ENCODE measurements around the gene CFAP210.

CFAP210 gene, protein sequence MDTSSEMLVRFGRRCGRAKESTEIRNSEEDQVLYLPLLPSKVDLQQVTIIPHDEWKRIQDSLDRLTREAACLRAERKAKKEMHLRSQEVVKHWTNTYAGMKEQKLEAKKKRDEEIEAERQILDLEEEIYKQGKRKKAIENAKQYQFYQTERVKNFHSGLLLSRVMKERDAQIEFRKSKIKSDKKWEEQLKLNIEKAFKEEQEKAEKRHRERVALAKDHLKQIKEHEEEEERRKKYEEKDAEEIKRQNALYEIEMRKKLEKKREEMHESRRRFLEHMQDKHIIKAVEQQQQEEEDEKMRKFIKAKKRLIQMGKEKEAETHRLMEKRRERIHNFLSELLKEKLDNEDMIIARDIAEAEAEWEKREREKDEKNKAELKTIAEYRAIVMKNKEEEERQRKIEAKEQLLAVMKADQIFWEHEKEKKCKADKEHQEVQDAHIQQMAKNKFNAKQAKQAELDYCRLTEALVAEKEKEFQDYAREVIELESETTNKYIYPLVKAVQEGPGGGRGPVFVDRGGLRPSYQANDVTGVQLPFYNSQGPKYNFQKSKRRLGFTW

DNA sequence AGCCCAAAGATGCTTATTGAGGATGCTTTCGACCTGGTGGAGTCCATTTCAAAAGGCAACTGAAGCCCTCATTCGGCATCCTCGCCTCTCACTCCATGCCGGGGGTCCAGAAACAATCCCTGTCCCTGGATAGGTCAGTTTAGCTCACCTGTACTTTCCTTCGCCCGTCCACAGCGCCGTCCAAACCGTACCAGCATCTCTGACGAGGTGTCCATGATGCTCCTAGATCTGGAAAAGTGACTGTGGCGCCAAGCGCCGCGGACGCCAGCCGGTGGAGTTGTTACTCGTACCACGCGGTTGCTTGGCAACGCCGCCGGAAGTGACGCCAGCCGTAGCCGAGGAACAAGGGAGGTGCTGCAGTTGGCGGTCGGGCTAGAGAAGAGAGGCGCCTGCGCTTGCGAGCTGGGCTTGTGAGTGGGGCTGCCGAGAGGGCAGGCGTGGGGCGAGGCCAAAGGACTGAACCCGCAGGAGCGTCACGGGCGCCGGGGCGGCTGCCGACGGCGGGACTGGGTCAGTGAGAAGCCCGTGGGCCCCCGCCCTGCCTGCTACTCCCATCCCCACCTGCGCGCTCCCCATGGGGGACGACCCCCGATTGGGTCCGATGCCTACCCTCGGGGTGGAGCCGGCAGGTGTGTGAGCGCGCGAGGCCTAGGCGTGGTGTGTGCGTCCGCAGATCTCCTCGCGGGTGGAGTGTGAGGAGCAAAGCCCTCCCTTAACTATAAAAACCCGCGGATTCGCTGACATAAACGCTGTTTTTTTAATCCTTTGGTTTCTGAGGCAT lies at the start of gene CFAP210, which contains the start of gene PHOSPHO2:
TSS of gene CFAP210 (minus strand) at position 293 of the 781 bp plus-strand sequence. CDS start at position 215, 78 bp downstream.
TSS of gene PHOSPHO2 (plus strand) at position 357 of the 781 bp plus-strand sequence. CDS start 6,503 bp downstream, outside the sequence.
- peak; percentile 98 for DNase-seq

DNA sequence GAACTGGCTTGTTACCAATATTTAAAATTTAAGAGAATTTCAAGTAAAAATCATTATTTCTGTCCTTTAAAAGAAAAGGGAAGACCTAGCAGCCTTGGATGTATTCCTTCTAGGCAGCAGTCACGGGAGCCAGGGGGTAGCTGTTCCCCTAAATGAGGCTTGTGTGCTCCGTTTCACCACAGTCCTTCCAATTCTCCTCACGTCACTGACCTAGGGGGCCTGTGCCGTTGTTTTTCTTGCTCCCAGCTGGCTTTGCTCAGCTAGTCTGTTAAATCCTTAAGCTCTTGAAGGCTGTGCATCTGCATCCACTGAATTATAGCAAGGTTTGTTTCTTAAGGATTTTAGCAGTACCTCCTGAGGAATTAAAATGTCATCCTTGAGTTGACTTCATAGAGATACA lies 49.3 kb upstream of the CFAP210 start:
- no peak for DNase-seq

- DNase-seq = no peak
Observed at GRCh38 chr2:169739351-169739750, 45.1 kb upstream of the CFAP210 start.

- no peak for DNase-seq
Observed at GRCh38 chr2:169738566-169739229, 44.5 kb upstream of the CFAP210 start.

DNA sequence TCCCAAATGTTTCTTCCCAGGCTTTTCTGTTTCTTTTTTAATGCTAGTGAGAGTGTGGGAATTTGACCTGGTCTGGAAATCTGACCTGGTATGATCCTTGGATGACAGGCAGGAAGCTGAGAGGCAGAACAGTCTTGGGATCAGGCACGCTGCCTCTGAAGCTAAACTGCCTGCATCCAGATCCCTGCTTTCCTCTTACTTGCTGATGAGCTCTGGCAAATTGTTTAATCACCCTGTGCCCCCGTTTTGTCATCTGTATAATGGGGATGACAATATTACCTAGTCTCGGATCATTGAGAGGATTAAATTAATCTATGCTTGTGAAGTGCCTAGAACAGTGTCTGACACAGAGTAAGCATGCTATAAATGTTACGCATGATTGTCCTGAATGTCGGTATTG lies 42.7 kb upstream of the CFAP210 start:
- DNase-seq = no peak

GRCh38 chr2:169735623-169736022 lies 41.4 kb upstream of the CFAP210 start:
- no peak for DNase-seq

- peak; percentile 61 for DNase-seq
Observed at GRCh38 chr2:169734169-169734847, 40.1 kb upstream of the CFAP210 start.

- no peak for DNase-seq
Observed at GRCh38 chr2:169732583-169733358, 38.6 kb upstream of the CFAP210 start.

DNA sequence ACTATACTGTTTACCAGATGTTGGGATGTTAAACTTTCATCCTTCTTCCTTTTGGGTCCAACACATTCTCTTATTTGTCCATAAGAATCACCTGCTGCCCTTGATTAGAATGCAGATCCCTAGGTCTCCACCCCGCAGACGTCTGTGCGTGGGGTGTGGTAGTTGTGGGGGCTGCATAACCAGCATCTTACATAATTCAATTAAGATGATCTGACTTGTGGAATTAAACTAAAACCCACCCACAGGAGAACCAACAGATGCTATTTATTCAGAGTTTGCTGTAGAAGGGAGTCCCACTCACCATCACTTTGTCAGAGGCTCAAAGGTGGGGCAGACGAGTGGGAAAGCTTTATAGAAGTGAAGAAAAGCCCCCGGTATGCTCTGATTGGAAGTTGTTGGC lies 37.9 kb upstream of the CFAP210 start:
- DNase-seq = no peak

- no peak for DNase-seq
Observed at GRCh38 chr2:169729274-169729605, 35.0 kb upstream of the CFAP210 start.

- DNase-seq = no peak
Observed at GRCh38 chr2:169727065-169727464, 32.9 kb upstream of the CFAP210 start.

GRCh38 chr2:169721016-169721415 lies 26.8 kb upstream of the CFAP210 start:
- DNase-seq = no peak

GRCh38 chr2:169718930-169719504 lies 24.8 kb upstream of the CFAP210 start:
- DNase-seq = no peak

GRCh38 chr2:169717691-169718063 lies 23.5 kb upstream of the CFAP210 start:
- no peak for DNase-seq

DNA sequence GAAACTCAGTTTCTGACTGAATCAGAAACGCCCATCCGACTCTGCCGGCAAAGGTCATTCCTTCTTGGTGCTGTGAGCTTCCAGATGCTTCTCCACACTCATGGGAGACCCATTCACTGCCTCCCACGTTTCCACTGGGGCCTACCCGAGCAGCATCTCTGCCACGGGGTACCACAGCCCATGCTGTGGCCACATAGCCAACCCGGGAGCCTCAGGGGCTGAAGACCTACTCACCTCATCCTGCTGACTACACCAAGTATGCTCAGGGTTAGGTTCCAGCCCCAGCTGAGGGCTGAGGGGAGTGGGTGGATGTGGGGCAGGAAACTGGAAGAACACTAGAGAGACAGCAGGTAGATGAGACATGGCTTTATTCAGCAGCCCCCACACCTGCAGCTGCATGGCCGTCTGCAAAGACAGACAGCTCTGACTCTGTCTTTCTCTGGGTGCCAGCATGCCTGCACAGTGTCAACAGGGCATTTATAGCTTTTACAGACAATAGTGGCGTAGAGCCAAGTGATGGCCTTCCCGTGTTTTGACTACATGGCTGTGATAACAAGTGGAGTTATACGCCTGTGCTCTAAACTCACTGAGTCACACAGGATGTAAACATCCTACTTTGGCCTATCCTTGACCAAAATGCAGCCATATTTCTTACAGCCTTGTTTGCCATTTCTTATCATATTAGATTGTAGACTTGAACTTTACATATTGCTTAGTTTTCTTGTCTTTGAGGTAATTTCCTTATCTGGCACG lies 22.9 kb upstream of the CFAP210 start:
- DNase-seq = peak; percentile 29

DNA sequence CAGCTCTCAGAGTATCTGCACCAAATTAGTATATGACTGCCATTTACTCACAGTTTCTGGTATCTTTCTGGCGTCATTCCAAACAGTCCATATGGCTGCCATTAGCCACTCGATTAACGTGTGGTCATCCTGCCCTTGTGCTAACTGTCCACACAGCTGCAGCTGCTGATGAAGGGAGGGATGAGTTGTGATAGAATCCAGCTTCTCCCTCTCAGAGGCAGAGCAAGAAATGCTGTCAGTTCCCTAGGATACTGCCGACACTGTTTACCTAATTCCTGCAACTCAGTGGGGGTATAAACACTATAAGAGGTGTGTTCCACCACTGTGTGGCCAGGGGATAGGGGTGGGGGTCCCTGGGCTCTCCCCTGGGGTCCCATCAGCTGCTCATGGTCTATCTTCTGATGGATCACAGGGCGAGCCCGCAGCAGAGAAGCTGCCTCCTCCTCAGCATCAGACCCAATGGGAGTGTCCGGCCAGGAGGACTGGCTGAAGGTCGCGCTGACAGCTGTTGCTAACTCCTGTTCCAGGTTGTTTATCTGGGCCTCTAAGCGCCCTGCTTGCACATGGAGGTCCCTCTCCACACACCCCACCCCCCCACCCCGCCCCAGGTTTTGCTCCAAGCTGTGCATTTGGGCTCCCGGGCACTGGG lies 22.2 kb upstream of the CFAP210 start:
- DNase-seq = no peak

GRCh38 chr2:169715379-169716237 lies 21.4 kb upstream of the CFAP210 start:
- DNase-seq = peak; percentile 24

DNA sequence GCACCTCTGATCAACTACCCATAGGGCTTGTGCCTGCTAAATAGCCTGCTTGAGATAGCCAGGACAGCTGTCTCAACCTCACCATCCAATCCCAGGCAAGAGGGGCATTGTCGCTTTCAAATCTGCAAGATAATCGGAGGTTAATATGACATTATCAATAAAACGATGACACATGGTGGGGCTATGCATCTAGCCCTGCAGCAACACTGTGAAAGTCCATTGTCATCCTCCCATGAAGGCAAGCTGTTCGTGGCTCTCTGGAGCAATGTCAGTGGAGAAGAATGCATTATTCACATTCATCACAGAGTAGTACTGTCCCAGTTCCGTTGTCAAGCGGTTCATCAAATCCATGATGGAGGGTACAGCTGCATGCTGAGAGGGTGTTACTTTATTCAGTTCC lies 20.5 kb upstream of the CFAP210 start:
- DNase-seq = no peak

DNA sequence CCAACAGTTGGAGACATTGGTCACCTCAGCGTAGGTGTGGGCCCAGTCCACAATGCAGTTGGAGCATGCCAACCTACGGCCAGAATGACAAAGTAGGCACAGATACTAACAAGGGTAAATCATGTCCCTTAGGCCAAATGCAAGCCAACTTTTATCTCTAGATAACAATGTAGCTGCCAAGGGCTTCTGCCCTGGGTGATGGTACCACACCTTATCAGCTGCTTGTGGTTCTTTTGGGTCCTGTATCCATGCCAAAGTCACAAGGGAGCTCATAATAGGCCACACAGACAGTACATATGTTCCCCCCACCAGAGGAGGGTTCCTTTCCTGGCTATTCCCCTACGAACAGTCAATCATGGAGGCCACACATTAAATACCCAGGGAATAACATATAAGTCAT lies 19.1 kb upstream of the CFAP210 start:
- no peak for DNase-seq

Data from NCI-H2227 treated with DMSO at 0.1 percent for 48 hours (cell line).